Measurements from ENCODE around the gene C1orf50.

- TF ChIP-seq CTCF (IDR thresholded peaks at IDR 0.05 in 4 of 5, conservative IDR thresholded peaks at IDR 0.05 in 1 of 5) (no peak), POLR2A (IDR thresholded peaks at IDR 0.05) (no peak)
Measured at GRCh38 chr1:42735056-42735455, 32.0 kb upstream of the C1orf50 start.
